Liver (tissue), 9 donors: ENCODE measurements around the gene NPRL2. TPM values are rescaled to one million over a fixed set of nuclear protein-coding genes. Genes with fewer than 3 reads are reported as not detected.
A peak's percentile ranks its signal among the peaks of the same experiment; 100 is the strongest.

Experiments used
- DNase-seq: peaks from one replicate; pipeline ENCODE4 v3.0.0-alpha.2; 2017; ENCODE audit warnings: low spot score
- H3K27ac ChIP-seq, 2 donors: one replicate each; pipeline ENCODE4 v1.7.0; 2013; ENCODE audit warnings: inconsistent platforms in 2 of 2, low read length in 2 of 2, control low read depth in 1 of 2, low read depth in 1 of 2, mild to moderate bottlenecking in 1 of 2
- H3K27me3 ChIP-seq, 4 donors: one replicate each; pipeline versions ENCODE4 v1.6.1 to v1.7.0; 2013; ENCODE audit warnings: low read length in 3 of 4, inconsistent platforms in 1 of 4, mild to moderate bottlenecking in 1 of 4, moderate library complexity in 1 of 4; ENCODE audit not compliant: control insufficient read depth in 4 of 4, insufficient read depth in 4 of 4
- H3K36me3 ChIP-seq, 4 donors: one replicate each; pipeline versions ENCODE4 v1.6.1 to v1.7.0; 2013; ENCODE audit warnings: low read length in 3 of 4, mild to moderate bottlenecking in 3 of 4, low read depth in 1 of 4, moderate library complexity in 1 of 4; ENCODE audit not compliant: control insufficient read depth in 4 of 4, insufficient read depth in 3 of 4
- H3K4me1 ChIP-seq, 4 donors: one replicate each; pipeline versions ENCODE4 v1.6.1 to v1.7.0; 2013; ENCODE audit warnings: low read length in 3 of 4, mild to moderate bottlenecking in 3 of 4, moderate library complexity in 1 of 4; ENCODE audit not compliant: control insufficient read depth in 4 of 4, insufficient read depth in 4 of 4
- H3K4me3 ChIP-seq, 3 donors: one replicate each; pipeline versions ENCODE4 v1.6.1 to v1.7.0; 2013; ENCODE audit warnings: low read length in 3 of 3, control low read depth in 1 of 3, low read depth in 1 of 3, mild to moderate bottlenecking in 1 of 3
- H3K9ac ChIP-seq, 2 donors: one replicate each; pipeline ENCODE4 v1.7.0; 2013; ENCODE audit warnings: low read length in 2 of 2, mild to moderate bottlenecking in 2 of 2, moderate library complexity in 2 of 2, control low read depth in 1 of 2, low read depth in 1 of 2
- H3K9me3 ChIP-seq, 4 donors: one replicate each; pipeline versions ENCODE4 v1.6.1 to v1.7.0; 2013; ENCODE audit warnings: low read length in 3 of 4; ENCODE audit not compliant: control insufficient read depth in 4 of 4
- CTCF ChIP-seq: fragments of 150-350 bp; IDR thresholded peaks from 2 replicates; pipeline ENCODE4 v1.5.1; 2017; ENCODE audit warnings: improper control_type of control experiment, low read depth, low read length; ENCODE audit not compliant: missing input control
- FOXA1 ChIP-seq: IDR thresholded peaks from 2 replicates; pipeline ENCODE4 v1.6.1; 2016; ENCODE audit warnings: antibody characterized with exemption
- FOXA2 ChIP-seq: IDR thresholded peaks from 2 replicates; pipeline ENCODE4 v1.6.1; 2016; ENCODE audit warnings: antibody characterized with exemption
- GABPA ChIP-seq, 2 donors: IDR thresholded peaks in 1 of 2; conservative IDR thresholded peaks in 1 of 2; 2 replicates each; pipeline ENCODE4 v1.6.1; 2016; ENCODE audit warnings: antibody characterized with exemption in 2 of 2, mild to moderate bottlenecking in 1 of 2, moderate library complexity in 1 of 2
- JUND ChIP-seq, 2 donors: IDR thresholded peaks; 2 replicates each; pipeline ENCODE4 v1.6.1; 2016; ENCODE audit warnings: antibody characterized with exemption in 2 of 2
- NR2F2 ChIP-seq: IDR thresholded peaks from 2 replicates; pipeline ENCODE4 v1.6.1; 2016; ENCODE audit warnings: antibody characterized with exemption
- RAD21 ChIP-seq, 2 donors: IDR thresholded peaks; 2 replicates each; pipeline ENCODE4 v1.6.1; 2016; ENCODE audit warnings: antibody characterized with exemption in 2 of 2, mild to moderate bottlenecking in 2 of 2
- RXRA ChIP-seq, 2 donors: IDR thresholded peaks; 2 replicates each; pipeline ENCODE4 v1.6.1; 2017 to 2018; ENCODE audit warnings: antibody characterized with exemption in 2 of 2, mild to moderate bottlenecking in 1 of 2
- SP1 ChIP-seq: IDR thresholded peaks from 2 replicates; pipeline ENCODE4 v1.6.1; 2018; ENCODE audit warnings: antibody characterized with exemption, mild to moderate bottlenecking
- TAF1 ChIP-seq: conservative IDR thresholded peaks from 2 replicates; pipeline ENCODE4 v1.6.1; 2016; ENCODE audit warnings: antibody characterized with exemption, mild to moderate bottlenecking
- YY1 ChIP-seq: IDR thresholded peaks from 2 replicates; pipeline ENCODE4 v1.6.1; 2016; ENCODE audit warnings: antibody characterized with exemption, mild to moderate bottlenecking
- ZBTB33 ChIP-seq: IDR thresholded peaks from 2 replicates; pipeline ENCODE4 v1.6.1; 2016; ENCODE audit warnings: antibody characterized with exemption
- WGBS: extraction: QIAGEN DNeasy Blood & Tissue Kit; methylation state at CpG from one replicate; pipeline ENCODE4 v1.1.7; 2013; 5-methylcytosine and 5-hydroxymethylcytosine counted together
- polyA plus RNA-seq, 2 donors: library from polyadenylated mRNA; stranded (reverse) in 1 of 2; unstranded in 1 of 2; fragments of 200-250 nt in 1 of 2; fragments of >200 nt in 1 of 2; fragmentation: Nextera tagmentation in 1 of 2; extraction: Ambion mirVana in 1 of 2; gene quantifications; one replicate each; pipeline versions ENCODE4 v1.2.1 to v1.2.3, GENCODE V29; 2013 to 2015
- total RNA-seq, 2 donors: library from RNA; depleted of rRNA; stranded (reverse); fragments of >200 nt; gene quantifications; one replicate each; pipeline ENCODE4 v1.2.3, GENCODE V29; 2014
- TF ChIP-seq, protein P1 (sequence below): IDR thresholded peaks from 2 replicates; pipeline ENCODE4 v1.6.1; 2016; ENCODE audit warnings: antibody characterized with exemption
- TF ChIP-seq, protein P2 (sequence below): IDR thresholded peaks from 2 replicates; pipeline ENCODE4 v1.6.1; 2016; ENCODE audit warnings: antibody characterized with exemption
- donor health status: healthy.
- donor health status: healthy.
- donor health status: healthy.
- donor health status: healthy.
- donor health status: healthy.

Gene NPRL2
- total and polyA plus RNA-seq, 4 donors: 11.3 to 17.3 (median 14.0) TPM

DNA sequence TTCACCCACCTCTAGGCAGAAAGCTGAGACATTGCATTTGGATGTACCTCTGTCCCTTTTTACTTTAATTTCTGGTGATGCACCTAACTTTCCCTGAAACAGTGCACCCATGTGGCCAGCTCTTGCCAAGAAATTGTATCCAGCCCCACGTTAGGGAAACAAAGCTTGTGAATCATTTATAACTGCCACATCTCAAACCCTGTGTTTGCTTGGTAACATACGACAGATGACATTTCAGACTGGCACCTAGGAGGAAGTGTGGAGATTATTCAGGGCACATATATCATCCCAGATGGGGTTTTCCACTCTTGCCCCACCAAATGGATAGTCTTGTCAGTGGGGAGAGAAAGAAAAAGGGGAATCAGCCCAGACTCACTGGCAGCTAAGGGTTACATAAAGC is 2.2 kb upstream of the NPRL2 start:
- peaks cover 11 to 31% (median 15%) of the 10 kb centered on the region in 4 donors for H3K36me3 ChIP-seq
- DNase-seq: no peak
- no peak overlapping the region for H3K9ac ChIP-seq
- H3K27ac ChIP-seq: peak overlapping the region in 1 of 2 donors; percentile 19
- no peaks in the 10 kb centered on the region for H3K27me3 ChIP-seq
- H3K4me3 ChIP-seq: no peak overlapping the region
- no peaks in the 10 kb centered on the region for H3K9me3 ChIP-seq
- TF ChIP-seq CTCF (no peak), NR2F2 (no peak), JUND (IDR thresholded peaks at IDR 0.05) (no peak), FOXA2 (no peak), TAF1 (no peak), RAD21 (IDR thresholded peaks at IDR 0.05) (no peak), RXRA (IDR thresholded peaks at IDR 0.05) (no peak), SP1 (no peak), GABPA (IDR thresholded peaks at IDR 0.05 in 1 of 2, conservative IDR thresholded peaks at IDR 0.05 in 1 of 2) (no peak)
- TF ChIP-seq, protein P1, sequence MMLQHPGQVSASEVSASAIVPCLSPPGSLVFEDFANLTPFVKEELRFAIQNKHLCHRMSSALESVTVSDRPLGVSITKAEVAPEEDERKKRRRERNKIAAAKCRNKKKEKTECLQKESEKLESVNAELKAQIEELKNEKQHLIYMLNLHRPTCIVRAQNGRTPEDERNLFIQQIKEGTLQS: no peak
- peaks cover 18 to 79% (median 59%) of the 10 kb centered on the region in 4 donors for H3K4me1 ChIP-seq
- WGBS: 17% methylated on average over 2 of the region's 2 CpGs

DNA sequence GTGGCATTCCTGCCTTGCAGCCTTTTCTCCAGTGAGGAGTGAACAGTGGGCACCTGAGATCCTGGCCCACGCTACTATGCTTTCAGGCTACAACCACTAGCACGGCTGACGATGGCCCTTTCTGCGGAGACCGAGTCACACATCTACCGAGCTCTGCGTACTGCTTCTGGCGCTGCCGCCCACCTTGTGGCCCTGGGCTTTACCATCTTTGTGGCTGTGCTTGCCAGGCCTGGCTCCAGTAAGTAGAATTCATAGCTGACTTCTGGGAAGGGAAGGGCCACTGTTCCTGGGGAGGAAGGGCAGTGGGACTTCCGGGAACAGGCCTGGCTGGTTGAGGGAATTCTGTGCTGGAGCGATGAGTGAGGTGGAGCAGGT is 735 bp upstream of the NPRL2 start:
- H3K9me3 ChIP-seq: no peaks in the 10 kb centered on the region
- 47% methylated on average over 11 of the region's 11 CpGs for WGBS
- H3K27ac ChIP-seq: peak overlapping the region; percentile 97 to 98
- DNase-seq: no peak
- peak overlapping the region in 1 of 2 donors; percentile 34 for H3K9ac ChIP-seq
- H3K36me3 ChIP-seq: peaks cover 11 to 31% (median 15%) of the 10 kb centered on the region in 4 donors
- H3K4me3 ChIP-seq: peak overlapping the region; percentile 67 to 90 (median 79)
- TF ChIP-seq ZBTB33 (no peak), FOXA1 (no peak), GABPA (IDR thresholded peaks at IDR 0.05 in 1 of 2, conservative IDR thresholded peaks at IDR 0.05 in 1 of 2) (no peak), NR2F2 (no peak), RXRA (IDR thresholded peaks at IDR 0.05) (no peak), SP1 (no peak), YY1 (no peak)
- TF ChIP-seq, protein P2, sequence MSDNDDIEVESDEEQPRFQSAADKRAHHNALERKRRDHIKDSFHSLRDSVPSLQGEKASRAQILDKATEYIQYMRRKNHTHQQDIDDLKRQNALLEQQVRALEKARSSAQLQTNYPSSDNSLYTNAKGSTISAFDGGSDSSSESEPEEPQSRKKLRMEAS: no peak
- TF ChIP-seq, protein P1: no peak
- no peaks in the 10 kb centered on the region for H3K27me3 ChIP-seq
- peaks cover 16 to 69% (median 49%) of the 10 kb centered on the region in 4 donors for H3K4me1 ChIP-seq

GRCh38 chr3:50350213-50350526 is 405 bp downstream of the NPRL2 start:
- no peaks in the 10 kb centered on the region for H3K9me3 ChIP-seq
- H3K4me3 ChIP-seq: peak overlapping the region; percentile 67 to 90 (median 79)
- peak overlapping the region; percentile 97 to 98 for H3K27ac ChIP-seq
- TF ChIP-seq FOXA1: no peak
- no peak for TF ChIP-seq TAF1
- TF ChIP-seq RAD21 (IDR thresholded peaks at IDR 0.05): no peak
- no peak for TF ChIP-seq GABPA (IDR thresholded peaks at IDR 0.05 in 1 of 2, conservative IDR thresholded peaks at IDR 0.05 in 1 of 2)
- DNase-seq: no peak
- H3K36me3 ChIP-seq: peaks cover 11 to 26% (median 14%) of the 10 kb centered on the region in 4 donors
- peaks cover 14 to 66% (median 43%) of the 10 kb centered on the region in 4 donors for H3K4me1 ChIP-seq
- WGBS: 10% methylated on average over 7 of the region's 7 CpGs
- no peaks in the 10 kb centered on the region for H3K27me3 ChIP-seq
- H3K9ac ChIP-seq: peak overlapping the region; percentile 86 to 90
